HepG2 (cell line): Measurements from ENCODE around the gene HNRNPL. TPM values are rescaled to one million over a fixed set of nuclear protein-coding genes. Genes with fewer than 3 reads are reported as not detected.

Experiments
- ATAC-seq: fragments of 200-7000 bp; cut with Tn5 transposase; 3 replicates; pipeline ENCODE4 v1.9.1; 2020; ENCODE audit warnings: mild to moderate bottlenecking, moderate library complexity
- BruUV-seq: library from RNA; stranded (reverse); fragments of 400-500 nt; replicated peaks from 2 replicates; lab custom pipeline; 2021; lab: Mats Ljungman, UMichigan
- CTCF ChIA-PET: fragments of 300-600 bp; formaldehyde crosslinking; extraction: SDS; loops from one replicate; lab custom pipeline; 2021; ENCODE audit warnings: low total read pairs, inconsistent platforms, low intra/inter-chr PET ratio; lab: Yijun Ruan, JAX
- POLR2A ChIA-PET: fragments of 350-600 bp; sonication (Branson Sonifier 250); formaldehyde crosslinking; loops from one replicate; lab custom pipeline; 2020; ENCODE audit warnings: antibody characterized with exemption, inconsistent platforms; lab: Yijun Ruan, JAX
- DNase-seq: peaks from one replicate; pipeline ENCODE4 v3.0.0-alpha.2; 2015; ENCODE audit warnings: low spot score
- FAIRE-seq: peaks from 3 replicates; lab custom pipeline; 2011; peaks lifted over from hg19 to GRCh38; lab: Jason Lieb, UNC
- H2AFZ ChIP-seq: one replicate; pipeline ENCODE4 v1.6.1; 2011; ENCODE audit warnings: low read length, inconsistent platforms
- H3K27ac ChIP-seq: fragments of 300-600 bp; 3 replicates; pipeline ENCODE4 v1.8.0; 2011; ENCODE audit warnings: mixed run types, mild to moderate bottlenecking, mixed read lengths, low read length, inconsistent platforms; ENCODE audit not compliant: insufficient read depth; ENCODE audit errors: extremely low read length
- H3K27me3 ChIP-seq, 2 experiments: fragments of 200-600 bp in 1 of 2; 2 replicates in 1 of 2; 3 replicates in 1 of 2; pipeline versions ENCODE4 v1.6.0 to v1.8.0; 2011; ENCODE audit warnings: low read length in 2 of 2, mild to moderate bottlenecking in 2 of 2, moderate library complexity in 2 of 2, inconsistent platforms in 1 of 2; ENCODE audit not compliant: insufficient read depth in 2 of 2, control insufficient read depth in 1 of 2
- H3K36me3 ChIP-seq, 2 experiments: fragments of 200-600 bp in 1 of 2; replicated peaks in 1 of 2; 2 replicates in 1 of 2; 3 replicates in 1 of 2; pipeline versions ENCODE4 v1.5.1 to v1.8.0; 2011; ENCODE audit warnings: low read length in 2 of 2, inconsistent platforms in 1 of 2; ENCODE audit not compliant: insufficient read depth in 2 of 2, control insufficient read depth in 1 of 2
- H3K4me1 ChIP-seq: 2 replicates; pipeline ENCODE4 v1.5.1; 2012; ENCODE audit warnings: low read length, inconsistent platforms; ENCODE audit not compliant: insufficient read depth
- H3K4me2 ChIP-seq: 2 replicates; pipeline ENCODE4 v1.6.0; 2011; ENCODE audit warnings: low read depth, low read length, inconsistent platforms
- H3K4me3 ChIP-seq, 3 experiments: fragments of 200-600 bp in 1 of 3; sonication (generic), shearing (Covaris generic) in 1 of 3; replicated peaks in 1 of 3; 2 replicates each; pipeline ENCODE4 v1.5.1; 2011 to 2016; ENCODE audit warnings: low read length in 3 of 3, inconsistent platforms in 2 of 3, low read depth in 2 of 3, mild to moderate bottlenecking in 2 of 3, control low read depth in 1 of 3, mixed read lengths in 1 of 3; ENCODE audit not compliant: insufficient read depth in 1 of 3
- H3K79me2 ChIP-seq: one replicate; pipeline ENCODE4 v1.6.1; 2011; ENCODE audit warnings: low read length, inconsistent platforms; ENCODE audit not compliant: insufficient read depth
- H3K9ac ChIP-seq: 2 replicates; pipeline ENCODE4 v1.6.0; 2011; ENCODE audit warnings: mild to moderate bottlenecking, low read depth, low read length, inconsistent platforms; ENCODE audit not compliant: insufficient read depth
- H3K9me3 ChIP-seq: 2 replicates; pipeline ENCODE4 v1.5.1; 2012; ENCODE audit warnings: mild to moderate bottlenecking, low read length
- H4K20me1 ChIP-seq: 2 replicates; pipeline ENCODE4 v1.6.0; 2011; ENCODE audit warnings: inconsistent platforms, mild to moderate bottlenecking, low read length, moderate library complexity; ENCODE audit not compliant: insufficient read depth
- DPF2 ChIP-seq: sonication (generic); formaldehyde crosslinking; IDR thresholded peaks from 2 replicates; pipeline ENCODE4 v1.4.0; 2020; ENCODE audit warnings: mild to moderate bottlenecking, low read depth, missing genetic modification reagents, borderline replicate concordance
- MEIS2 ChIP-seq: sonication (generic); formaldehyde crosslinking; IDR thresholded peaks from 2 replicates; pipeline ENCODE4 v1.9.0; 2021; ENCODE audit warnings: mild to moderate bottlenecking, missing genetic modification reagents
- MLX ChIP-seq: IDR thresholded peaks from 2 replicates; pipeline ENCODE4 v1.6.1; 2016
- NFIC ChIP-seq: IDR thresholded peaks from 2 replicates; pipeline ENCODE4 v1.6.1; 2012; ENCODE audit warnings: mild to moderate bottlenecking, low read length, inconsistent platforms
- POLR2G ChIP-seq: fragments of 200-400 bp; formaldehyde crosslinking; IDR thresholded peaks from 2 replicates; pipeline ENCODE4 v1.6.1; 2018; ENCODE audit warnings: mild to moderate bottlenecking, low read depth, low read length, moderate library complexity
- RBM22 ChIP-seq: fragments of 200-400 bp; formaldehyde crosslinking; optimal IDR thresholded peaks from 2 replicates; pipeline ENCODE3; 2017; ENCODE audit warnings: mild to moderate bottlenecking, low read length, moderate library complexity
- ZFP37 ChIP-seq: sonication (generic); formaldehyde crosslinking; IDR thresholded peaks from 2 replicates; pipeline ENCODE4 v1.4.0; 2020; ENCODE audit warnings: missing genetic modification reagents, borderline replicate concordance
- ZFX ChIP-seq: sonication (generic); formaldehyde crosslinking; IDR thresholded peaks from 2 replicates; pipeline ENCODE4 v1.4.0; 2020; ENCODE audit warnings: mild to moderate bottlenecking, low read depth, missing genetic modification reagents, moderate library complexity
- ZNF260 ChIP-seq: sonication (generic); formaldehyde crosslinking; IDR thresholded peaks from 2 replicates; pipeline ENCODE4 v1.4.0; 2020; ENCODE audit warnings: missing genetic modification reagents, low read depth, mild to moderate bottlenecking, borderline replicate concordance
- ZNF335 ChIP-seq: sonication (generic); formaldehyde crosslinking; IDR thresholded peaks from 2 replicates; pipeline ENCODE4 v1.4.0; 2020; ENCODE audit warnings: missing genetic modification reagents
- ZNF430 ChIP-seq: sonication (generic); formaldehyde crosslinking; IDR thresholded peaks from 2 replicates; pipeline ENCODE4 v1.9.0; 2021; ENCODE audit warnings: mild to moderate bottlenecking, missing genetic modification reagents
- ZNF883 ChIP-seq: sonication (generic); formaldehyde crosslinking; IDR thresholded peaks from 2 replicates; pipeline ENCODE4 v1.5.1; 2020; ENCODE audit warnings: mild to moderate bottlenecking, missing genetic modification reagents; ENCODE audit errors: not compliant biosample characterization
- WGBS: methylation state at CpG from one replicate; pipeline ENCODE4 v1.1.6; 2017; ENCODE audit warnings: low lambda C conversion rate; 5-methylcytosine and 5-hydroxymethylcytosine counted together
- in situ Hi-C: cut with HindIII; loops from 2 replicates; pipeline ENCODE4 v1.10.0; 2017; ENCODE audit warnings: low pct_unique_long_range_greater_than_20kb; ENCODE audit not compliant: extremely low pct_ligation_motif_present
- intact Hi-C: fragments of 100-400 bp; cut with micrococcal nuclease; formaldehyde crosslinking; loops from one replicate; pipeline ENCODE4 v1.10.0; 2022; ENCODE audit not compliant: unreplicated experiment
- polyA plus RNA-seq, 8 experiments: library from polyadenylated mRNA; depleted of rRNA in 3 of 8; stranded (reverse) in 7 of 8; unstranded in 1 of 8; fragments of >200 nt; fragmentation: Illumina TruSeq in 4 of 8; extraction: Trizol in 4 of 8; gene quantifications; 2 replicates each; pipeline versions ENCODE4 v1.2.1 to v1.2.3, GENCODE V29; 2011 to 2016; ENCODE audit warnings: low read depth in 4 of 8, missing spikeins in 1 of 8, mixed read lengths in 1 of 8; ENCODE audit not compliant: insufficient read depth in 1 of 8
- total RNA-seq, 5 experiments: library from RNA; depleted of rRNA; stranded (reverse); fragments of >200 nt; fragmentation: Illumina TruSeq; extraction: Trizol; gene quantifications; 2 replicates each; pipeline ENCODE4 v1.2.3, GENCODE V29; 2016; ENCODE audit warnings: low read depth in 1 of 5
- TF ChIP-seq, protein P1 (sequence below): sonication (generic); formaldehyde crosslinking; IDR thresholded peaks from 2 replicates; pipeline ENCODE4 v1.5.0; 2020; ENCODE audit warnings: missing genetic modification reagents

The HNRNPL gene
- total and polyA plus RNA-seq, 2 of the 13 experiments (the other 11 are each of a cell fraction or from before 2014, with no cell fraction given), result 156 to 278 TPM

GRCh38 chr19:38836983-38837626, 12.7 kb downstream of the HNRNPL start:
- Histone ChIP-seq H3K36me3 (peaks cover 26 to 64% of the 10 kb centered on the region in 2 experiments), H3K9ac (no peak overlapping the region), H3K27me3 (no peaks in the 10 kb centered on the region), H3K4me3 (no peak overlapping the region), H3K27ac (peak overlapping the region; percentile 60), H4K20me1 (peaks cover 13% of the 10 kb centered on the region), H3K4me2 (peak overlapping the region; percentile 13; the same call in 1 of the 2 replicates), H3K79me2 (peaks cover 4% of the 10 kb centered on the region), H3K4me1 (peaks cover 65% of the 10 kb centered on the region), H2AFZ (no peak overlapping the region), H3K9me3 (no peaks in the 10 kb centered on the region)
- BruUV-seq, result no TSS peak
- no peak for TF ChIP-seq ZNF260 (CRISPR knock-in tag)
- TF ChIP-seq ZNF430 (CRISPR knock-in tag), result peak; percentile 17; the same call in 1 of the 2 replicates
- TF ChIP-seq ZNF335 (CRISPR knock-in tag), result peak; percentile 72; the same call in 1 of the 2 replicates
- no peak for TF ChIP-seq MLX (CRISPR knock-in tag)
- TF ChIP-seq MEIS2 (CRISPR knock-in tag), result no peak
- TF ChIP-seq ZFP37 (CRISPR knock-in tag), result no peak
- TF ChIP-seq ZFX (CRISPR knock-in tag), result no peak
- TF ChIP-seq RBM22, result peak; percentile 65
- TF ChIP-seq NFIC, result peak; percentile 12; the same call in 1 of the 2 replicates
- peak; percentile 16 for TF ChIP-seq ZNF883 (CRISPR knock-in tag)
- peak; percentile 34; the same call in 1 of the 2 replicates for TF ChIP-seq POLR2G
- TF ChIP-seq, protein P1, sequence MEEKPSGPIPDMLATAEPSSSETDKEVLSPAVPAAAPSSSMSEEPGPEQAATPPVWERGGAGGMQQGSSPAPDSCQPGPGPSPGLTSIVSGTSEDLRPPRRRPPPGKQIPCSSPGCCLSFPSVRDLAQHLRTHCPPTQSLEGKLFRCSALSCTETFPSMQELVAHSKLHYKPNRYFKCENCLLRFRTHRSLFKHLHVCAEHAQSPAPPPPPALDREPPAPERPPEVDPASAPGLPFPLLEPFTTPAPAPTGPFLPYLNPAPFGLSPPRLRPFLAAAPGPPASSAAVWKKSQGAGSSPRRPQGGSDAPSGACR (CRISPR knock-in tag), result no peak
- TF ChIP-seq DPF2 (CRISPR knock-in tag), result no peak
- FAIRE-seq (no peak), ATAC-seq (no peak), DNase-seq (no peak)
- in situ Hi-C loops, result no loop called here
- ChIA-PET CTCF (no interaction called here), POLR2A (interaction anchor here (0.7 to 4.4 kb wide), 11 partner anchors 9 to 139 kb away, joined by 3 to 42 read pairs (median 5); partner anchors contain the start of genes HNRNPL, MRPS12 and SARS2)
- intact Hi-C loops, result loop anchor here (10.0 kb wide), 1 partner anchor 182 kb away; no protein-coding TSS in a partner anchor
- 94% methylated on average over 2 of the region's 6 CpGs for WGBS
